GM21447 (cell line): ENCODE results near the gene LASP1.

Source experiments
- ATAC-seq: cut with Tn5 transposase; IDR thresholded peaks from one replicate; pipeline ENCODE4 v1.9.1; 2021; ENCODE audit not compliant: unreplicated experiment

LASP1 gene

GRCh38 chr17:38885728-38886642 is 16.1 kb downstream of the LASP1 start:
- no peak for ATAC-seq

- no peak for ATAC-seq
These were observed 16.8 kb downstream of the LASP1 start for GRCh38 chr17:38886643-38887010.

GRCh38 chr17:38888842-38889241 is 19.0 kb downstream of the LASP1 start:
- ATAC-seq, result no peak

GRCh38 chr17:38889745-38890409 is 20.0 kb downstream of the LASP1 start:
- no peak for ATAC-seq

- no peak for ATAC-seq
These were observed 20.5 kb downstream of the LASP1 start for GRCh38 chr17:38890410-38890746.

- ATAC-seq, result no peak
These were observed 21.6 kb downstream of the LASP1 start for GRCh38 chr17:38891441-38891840.

GRCh38 chr17:38892083-38892482 is 22.2 kb downstream of the LASP1 start:
- no peak for ATAC-seq

GRCh38 chr17:38892620-38893019 is 22.8 kb downstream of the LASP1 start:
- ATAC-seq, result no peak

- ATAC-seq, result no peak
These were observed 23.3 kb downstream of the LASP1 start for GRCh38 chr17:38893113-38893512.

- no peak for ATAC-seq
These were observed 23.7 kb downstream of the LASP1 start for GRCh38 chr17:38893607-38894006.

- ATAC-seq, result no peak
These were observed 24.4 kb downstream of the LASP1 start for GRCh38 chr17:38894276-38894675.

- no peak for ATAC-seq
These were observed 26.6 kb downstream of the LASP1 start for GRCh38 chr17:38896346-38896954.

GRCh38 chr17:38897176-38897575 is 27.3 kb downstream of the LASP1 start:
- no peak for ATAC-seq

GRCh38 chr17:38897671-38898290 is 27.9 kb downstream of the LASP1 start:
- no peak for ATAC-seq

GRCh38 chr17:38898291-38898679 is 28.4 kb downstream of the LASP1 start:
- peak; percentile 31 for ATAC-seq

- peak; percentile 84 for ATAC-seq
These were observed 29.0 kb downstream of the LASP1 start for GRCh38 chr17:38898812-38899348.

- no peak for ATAC-seq
These were observed 29.6 kb downstream of the LASP1 start for GRCh38 chr17:38899421-38899820.

GRCh38 chr17:38900978-38901656 is 31.3 kb downstream of the LASP1 start:
- ATAC-seq, result no peak

GRCh38 chr17:38903404-38903803 is 33.5 kb downstream of the LASP1 start:
- ATAC-seq, result no peak

GRCh38 chr17:38904892-38905291 is 35.0 kb downstream of the LASP1 start:
- no peak for ATAC-seq

GRCh38 chr17:38905375-38905774 is 35.5 kb downstream of the LASP1 start:
- no peak for ATAC-seq
